Caco-2 (cell line): Measurements from ENCODE around the gene ETFA. TPM values are rescaled to one million over a fixed set of nuclear protein-coding genes. Genes with fewer than 3 reads are reported as not detected.

ENCODE experiments used
- BruUV-seq: library from RNA; stranded (reverse); fragments of 400-500 nt; replicated peaks from 2 replicates; lab custom pipeline; 2021; lab: Mats Ljungman, UMichigan
- CTCF ChIA-PET: fragments of 300-600 bp; sonication (Branson Sonifier 250); formaldehyde crosslinking; loops from one replicate; lab custom pipeline; 2022; ENCODE audit warnings: antibody characterized with exemption; lab: Charles Lee
- POLR2A ChIA-PET: fragments of 300-600 bp; sonication (Branson Sonifier 250); formaldehyde crosslinking; loops from one replicate; lab custom pipeline; 2022; ENCODE audit warnings: antibody characterized with exemption; lab: Charles Lee
- DNase-seq, 2 experiments: peaks; one replicate each; pipeline versions ENCODE4 v3.0.0 to v3.0.0-alpha.2; 2020 to 2022
- H3K27me3 ChIP-seq: replicated peaks from 2 replicates; pipeline ENCODE4 v1.6.0; 2011; ENCODE audit warnings: low read length; ENCODE audit not compliant: control insufficient read depth, insufficient read depth
- H3K36me3 ChIP-seq: 2 replicates; pipeline ENCODE4 v1.5.1; 2011; ENCODE audit warnings: low read length; ENCODE audit not compliant: control insufficient read depth, insufficient read depth
- H3K4me1 ChIP-seq: fragments of 250-450 bp; sonication (Bioruptor Pico); 2 replicates; pipeline ENCODE4 v1.5.1; 2020; ENCODE audit warnings: mild to moderate bottlenecking
- H3K4me3 ChIP-seq: 2 replicates; pipeline ENCODE4 v1.5.1; 2011; ENCODE audit warnings: low read depth, mild to moderate bottlenecking, control low read depth, low read length
- H3K9me3 ChIP-seq: fragments of 250-450 bp; sonication (Bioruptor Pico); 2 replicates; pipeline ENCODE4 v1.5.1; 2020; ENCODE audit warnings: mild to moderate bottlenecking, moderate library complexity
- H3K27ac Mint-ChIP-seq: one replicate; pipeline ENCODE4 v1.8.0; 2022; ENCODE audit warnings: mixed read lengths; ENCODE audit not compliant: unreplicated experiment
- H3K27me3 Mint-ChIP-seq: one replicate; pipeline ENCODE4 v1.8.0; 2022; ENCODE audit warnings: mixed read lengths; ENCODE audit not compliant: insufficient read depth, unreplicated experiment
- H3K36me3 Mint-ChIP-seq: one replicate; pipeline ENCODE4 v1.8.0; 2022; ENCODE audit warnings: mild to moderate bottlenecking, mixed read lengths; ENCODE audit not compliant: insufficient read depth, unreplicated experiment
- H3K4me1 Mint-ChIP-seq: one replicate; pipeline ENCODE4 v1.8.0; 2022; ENCODE audit warnings: low read depth, mixed read lengths; ENCODE audit not compliant: unreplicated experiment
- H3K4me3 Mint-ChIP-seq: one replicate; pipeline ENCODE4 v1.8.0; 2022; ENCODE audit warnings: mild to moderate bottlenecking, moderate library complexity, mixed read lengths; ENCODE audit not compliant: unreplicated experiment
- H3K9me3 Mint-ChIP-seq: one replicate; pipeline ENCODE4 v1.8.0; 2022; ENCODE audit warnings: mixed read lengths; ENCODE audit not compliant: unreplicated experiment
- CTCF ChIP-seq, 2 experiments: fragments of 200-600 bp in 1 of 2; IDR thresholded peaks; 1 replicate in 1 of 2; 2 replicates in 1 of 2; pipeline versions ENCODE4 v1.5.1 to v1.8.0; 2011 to 2022; ENCODE audit warnings: antibody characterized with exemption in 1 of 2, control low read depth in 1 of 2, inconsistent platforms in 1 of 2, low read depth in 1 of 2, low read length in 1 of 2, mild to moderate bottlenecking in 1 of 2, moderate library complexity in 1 of 2; ENCODE audit not compliant: insufficient read depth in 1 of 2, severe bottlenecking in 1 of 2, unreplicated experiment in 1 of 2
- intact Hi-C: fragments of 100-400 bp; cut with micrococcal nuclease; formaldehyde crosslinking; loops from one replicate; pipeline ENCODE4 v1.10.0; 2022; ENCODE audit not compliant: unreplicated experiment
- total RNA-seq: library from RNA; stranded (reverse); gene quantifications from 2 replicates; pipeline ENCODE4 v1.2.3, GENCODE V29; 2022

The ETFA gene
- total RNA-seq, 1 experiment from 2014 or later: 260 TPM

- no peak overlapping the region for H3K4me3 ChIP-seq
- H3K9me3 ChIP-seq: no peaks in the 10 kb centered on the region
- Mint-ChIP-seq H3K27me3 (no peaks in the 10 kb centered on the region), H3K9me3 (no peaks in the 10 kb centered on the region), H3K27ac (no peak overlapping the region), H3K36me3 (peaks cover 73% of the 10 kb centered on the region), H3K4me1 (peaks cover 23% of the 10 kb centered on the region), H3K4me3 (no peak overlapping the region)
- ChIA-PET CTCF (no interaction called here), POLR2A (interaction anchor here (1.1 kb wide), 1 partner anchor 33 kb away, joined by 5 read pairs; the partner anchor contains the start of gene ETFA)
- DNase-seq: no peak
- intact Hi-C loops: no loop called here
- TF ChIP-seq CTCF (IDR thresholded peaks at IDR 0.05; ENCODE audit: insufficient read depth in 1 of 2, low read depth in 1 of 2, low read length in 1 of 2, severe bottlenecking in 1 of 2, unreplicated experiment in 1 of 2): no peak
- BruUV-seq: no TSS peak
- H3K4me1 ChIP-seq: peaks cover 15% of the 10 kb centered on the region
- H3K36me3 ChIP-seq: peaks cover 1% of the 10 kb centered on the region
- no peaks in the 10 kb centered on the region for H3K27me3 ChIP-seq
These were observed 32.6 kb downstream of the ETFA start for GRCh38 chr15:76278651-76279050.

- H3K9me3 Mint-ChIP-seq: peaks cover 5% of the 10 kb centered on the region
- intact Hi-C loops: no loop called here
- no peaks in the 10 kb centered on the region for H3K9me3 ChIP-seq
- TF ChIP-seq CTCF (IDR thresholded peaks at IDR 0.05; ENCODE audit: insufficient read depth in 1 of 2, low read depth in 1 of 2, low read length in 1 of 2, severe bottlenecking in 1 of 2, unreplicated experiment in 1 of 2): no peak
- no peak overlapping the region for H3K4me3 Mint-ChIP-seq
- no peaks in the 10 kb centered on the region; the same call in none of the 2 replicates for H3K36me3 ChIP-seq
- ChIA-PET CTCF (no interaction called here), POLR2A (no interaction called here)
- peaks cover 56% of the 10 kb centered on the region for H3K36me3 Mint-ChIP-seq
- H3K4me1 ChIP-seq: peaks cover 15% of the 10 kb centered on the region
- BruUV-seq: no TSS peak
- H3K4me3 ChIP-seq: no peak overlapping the region
- H3K27me3 Mint-ChIP-seq: no peaks in the 10 kb centered on the region
- H3K27me3 ChIP-seq: no peaks in the 10 kb centered on the region
- peaks cover 15% of the 10 kb centered on the region for H3K4me1 Mint-ChIP-seq
- DNase-seq: no peak
- H3K27ac Mint-ChIP-seq: no peak overlapping the region
These were observed 36.4 kb downstream of the ETFA start for GRCh38 chr15:76274821-76275220.

GRCh38 chr15:76274226-76274625, 37.0 kb downstream of the ETFA start:
- H3K27me3 ChIP-seq: no peaks in the 10 kb centered on the region
- CTCF ChIA-PET: no interaction called here
- no peak overlapping the region for H3K4me3 ChIP-seq
- peaks cover 11% of the 10 kb centered on the region for H3K9me3 Mint-ChIP-seq
- H3K36me3 ChIP-seq: no peaks in the 10 kb centered on the region; the same call in none of the 2 replicates
- no TSS peak for BruUV-seq
- no peak for TF ChIP-seq CTCF (IDR thresholded peaks at IDR 0.05; ENCODE audit: insufficient read depth in 1 of 2, low read depth in 1 of 2, low read length in 1 of 2, severe bottlenecking in 1 of 2, unreplicated experiment in 1 of 2)
- H3K9me3 ChIP-seq: no peaks in the 10 kb centered on the region
- no peak overlapping the region for H3K4me3 Mint-ChIP-seq
- POLR2A ChIA-PET: no interaction called here
- H3K4me1 Mint-ChIP-seq: peaks cover 12% of the 10 kb centered on the region
- no peaks in the 10 kb centered on the region for H3K27me3 Mint-ChIP-seq
- peaks cover 58% of the 10 kb centered on the region for H3K36me3 Mint-ChIP-seq
- H3K4me1 ChIP-seq: peaks cover 15% of the 10 kb centered on the region
- H3K27ac Mint-ChIP-seq: no peak overlapping the region
- intact Hi-C loops: no loop called here
- DNase-seq: no peak
